Measurements from ENCODE around the gene NEK4.
"Not testable (repeated sequence)": the region's sequence is repeated elsewhere in the genome, so short reads cannot be mapped to it uniquely, and the experiment has no call there.

The NEK4 gene

GRCh38 chr3:52678265-52679198, 92.2 kb downstream of the NEK4 start:
- no peak for DNase-seq (ENCODE audit: low read depth in 4 of 4, low spot score in 1 of 4)

DNA sequence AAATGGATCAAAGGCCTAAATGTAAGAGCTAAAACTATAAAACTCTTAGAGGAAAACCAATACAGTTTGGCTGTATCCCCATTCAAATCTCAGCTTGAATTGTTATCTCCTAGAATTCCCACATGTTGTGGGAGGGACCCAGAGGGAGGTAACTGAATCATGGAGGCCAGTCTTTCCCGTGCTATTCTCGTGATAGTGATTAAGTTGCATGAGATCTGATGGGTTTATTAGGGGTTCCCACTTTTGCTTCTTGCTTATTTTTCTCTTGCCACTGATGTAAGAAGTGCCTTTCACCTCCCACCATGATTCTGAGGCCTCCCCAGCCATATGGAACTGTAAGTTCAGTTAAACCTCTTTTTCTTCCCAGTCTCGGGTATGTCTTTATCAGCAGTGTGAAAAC, 94.5 kb downstream of the NEK4 start:
- not testable (repeated sequence) for DNase-seq (ENCODE audit: low read depth in 4 of 4, low spot score in 1 of 4)

DNA sequence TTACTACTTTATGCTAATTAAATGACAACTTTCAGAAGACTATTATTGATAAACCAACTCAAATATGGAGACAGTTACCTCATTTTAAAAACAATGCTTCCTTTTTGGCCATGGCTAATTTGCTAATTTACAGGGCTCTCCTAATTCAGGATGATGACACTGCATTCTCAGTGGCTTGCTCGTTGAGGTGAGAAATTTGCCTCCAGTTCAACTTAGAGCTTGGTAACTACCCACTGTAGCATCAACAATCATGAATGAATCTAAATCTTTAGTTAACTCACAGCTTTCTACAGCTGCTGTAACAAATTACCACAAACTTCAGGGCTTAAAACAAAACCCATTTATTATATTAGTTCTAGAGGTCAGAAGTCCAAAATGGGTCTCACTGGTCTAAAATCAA, 99.1 kb downstream of the NEK4 start:
- DNase-seq (ENCODE audit: low read depth in 4 of 4, low spot score in 1 of 4), result no peak

DNA sequence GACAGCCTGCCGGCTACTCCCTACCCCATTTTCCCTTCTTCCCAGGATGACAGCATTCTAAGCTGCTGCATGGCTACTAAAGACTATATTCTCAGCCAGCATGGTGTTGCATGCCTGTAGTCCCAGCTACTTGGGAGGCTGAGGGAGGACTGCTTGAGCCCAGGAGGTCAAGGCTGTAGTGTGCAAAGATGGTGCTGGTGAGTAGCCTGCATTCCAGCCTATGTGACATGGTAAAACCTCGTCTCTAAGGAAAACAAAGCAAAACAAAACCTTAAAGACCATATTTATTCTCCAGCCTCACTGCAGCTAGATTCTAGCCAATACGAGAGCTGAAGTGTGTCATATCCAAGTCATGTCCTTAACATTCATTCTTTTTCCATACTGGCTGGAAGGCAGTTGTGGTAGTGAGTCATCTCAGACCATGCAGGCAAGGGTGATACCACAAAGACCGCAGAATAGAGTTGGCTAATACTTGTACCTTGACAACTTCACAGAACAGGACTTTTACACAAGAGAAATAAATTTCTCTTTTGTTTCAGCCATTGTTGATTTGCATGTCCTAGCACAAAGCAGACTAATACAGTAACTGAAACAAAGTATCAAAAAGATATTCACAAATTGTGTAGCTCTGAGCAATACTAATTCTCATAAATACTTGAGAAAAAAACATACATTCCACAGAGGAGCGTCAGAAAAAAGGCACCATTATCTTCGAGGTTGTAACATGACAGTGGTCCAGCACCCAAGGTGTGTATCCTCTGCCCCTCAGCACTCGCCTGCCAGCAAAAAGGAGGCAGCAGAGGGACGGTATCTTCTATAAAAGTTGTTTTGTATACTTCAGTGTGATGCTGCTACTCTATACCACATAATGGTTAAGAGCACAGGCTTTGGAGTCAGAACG, 99.9 kb downstream of the NEK4 start:
- DNase-seq (ENCODE audit: low read depth in 4 of 4, low spot score in 1 of 4), result peak in 2 of 4 experiments; percentile 7 to 48

DNA sequence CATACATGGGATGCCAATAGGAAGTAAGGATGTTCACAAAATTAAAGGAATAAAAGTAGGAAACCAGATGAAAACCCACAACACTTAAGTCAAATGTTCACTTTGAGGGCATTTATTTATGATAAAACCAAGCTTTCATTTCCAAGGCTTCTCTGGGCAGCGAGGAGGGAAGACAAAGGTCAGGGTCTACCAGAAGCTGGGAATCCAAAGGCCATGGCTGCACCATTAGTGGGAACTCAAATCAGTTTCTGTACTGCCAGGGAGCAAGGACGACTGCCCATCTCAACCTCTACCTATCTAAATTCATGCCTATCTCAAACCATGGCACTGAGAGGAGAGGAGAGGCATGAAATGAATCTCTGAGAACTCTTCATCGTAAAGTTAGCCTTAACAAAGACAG, 107.6 kb downstream of the NEK4 start:
- no peak for DNase-seq (ENCODE audit: low read depth in 4 of 4, low spot score in 1 of 4)

DNA sequence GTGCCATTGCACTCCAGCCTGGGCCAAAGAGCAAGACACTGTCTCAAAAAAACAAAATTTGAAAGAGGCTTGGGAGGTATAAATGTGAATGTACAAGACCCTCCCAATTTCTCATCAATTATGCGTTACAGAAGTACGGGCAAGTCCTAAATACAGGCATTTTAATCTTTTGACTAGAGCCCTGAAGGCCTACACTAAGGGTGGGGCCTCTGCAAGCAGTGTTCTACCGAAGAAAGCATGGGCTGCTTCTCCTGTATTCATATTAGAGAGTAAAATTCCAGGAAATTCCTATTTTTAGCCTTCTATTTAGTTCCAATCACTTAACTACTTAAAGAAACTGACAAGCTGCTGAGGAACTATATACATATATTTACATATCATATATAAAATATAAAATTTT, 110.7 kb downstream of the NEK4 start:
- DNase-seq (ENCODE audit: low read depth in 4 of 4, low spot score in 1 of 4), result no peak

All from stimulated activated CD4-positive, alpha-beta T cell treated with anti-CD3 and anti-CD28 coated beads, Interleukin-1b, Interleukin-23, amount 100 ng/mL, for 24 hours (primary cell).